Renal cortical epithelial cell (primary cell): ENCODE measurements around the gene ST3GAL3. TPM values are rescaled to one million over a fixed set of nuclear protein-coding genes. Genes with fewer than 3 reads are reported as not detected.
A peak's percentile ranks its signal among the peaks of the same experiment; 100 is the strongest.
"Not testable (repeated sequence)": the region's sequence is repeated elsewhere in the genome, so short reads cannot be mapped to it uniquely, and the experiment has no call there.

Source experiments
- DNase-seq: peaks from one replicate; pipeline ENCODE4 v3.0.0-alpha.2; 2011; ENCODE audit warnings: low read depth
- total RNA-seq: library from RNA; depleted of rRNA; stranded (reverse); fragments of >200 nt; gene quantifications from 2 replicates; pipeline ENCODE4 v1.2.3, GENCODE V29; 2014

ST3GAL3 gene
- total RNA-seq, 1 donor from 2014 or later = 16.5 TPM

DNA sequence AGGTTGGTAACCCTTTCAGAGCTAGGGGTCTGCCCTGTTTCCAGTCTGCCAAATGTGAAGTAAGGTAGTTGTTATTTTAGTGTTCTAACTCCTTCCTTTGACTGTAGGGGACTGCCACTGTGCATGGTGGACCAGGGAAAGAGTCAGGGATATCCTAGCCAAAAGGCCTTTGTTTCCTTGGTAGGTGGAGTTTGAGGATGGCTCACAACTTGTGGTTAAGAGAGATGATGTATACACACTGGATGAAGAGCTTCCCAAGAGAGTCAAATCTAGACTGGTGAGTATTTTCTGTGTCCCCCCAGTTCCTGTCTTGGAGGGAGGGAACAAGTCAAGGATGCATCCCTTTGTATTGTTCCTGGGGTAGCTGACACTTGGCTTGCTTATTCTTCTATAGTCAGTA lies 3.5 kb upstream of the ST3GAL3 start:
- no peak for DNase-seq

DNA sequence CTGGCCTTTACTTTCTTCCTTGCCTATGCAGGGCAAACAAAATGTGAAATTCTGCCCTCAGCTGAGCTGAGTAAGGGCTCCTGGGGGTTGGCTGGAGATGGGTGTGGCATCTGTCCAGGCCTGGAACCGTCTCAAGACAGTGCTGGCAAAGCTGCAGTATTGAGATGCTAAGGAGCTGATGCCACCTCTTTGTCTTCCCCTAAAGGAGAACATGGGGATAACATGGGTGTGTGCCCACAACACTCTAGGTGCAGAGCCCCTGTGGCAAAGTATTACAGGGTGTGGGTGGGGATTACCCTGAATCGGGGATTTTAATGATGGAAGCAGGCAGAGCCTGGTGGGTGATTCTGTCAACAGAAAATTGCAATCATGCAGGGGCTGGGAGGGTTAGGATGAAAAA lies 2.5 kb upstream of the ST3GAL3 start:
- DNase-seq = no peak

DNA sequence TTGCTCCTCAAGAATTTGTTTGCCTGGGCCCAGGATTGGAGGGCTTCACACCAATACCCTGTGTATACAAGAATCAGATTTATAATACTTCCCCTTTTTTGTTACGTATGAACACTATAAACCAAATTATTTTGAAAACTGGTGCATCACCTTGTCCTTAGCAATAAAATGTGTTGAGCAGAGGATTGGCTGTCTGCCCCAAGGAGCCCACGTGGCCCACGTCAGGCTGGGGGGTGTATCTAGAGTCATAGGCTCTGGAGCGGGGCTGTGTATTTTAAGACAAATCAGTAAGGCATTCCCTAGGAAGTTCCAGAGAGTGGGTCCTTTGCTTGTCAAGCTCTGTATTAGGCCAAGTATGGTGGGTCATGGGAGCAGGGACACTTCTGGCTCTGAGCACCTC lies 2.0 kb upstream of the ST3GAL3 start:
- DNase-seq = no peak

DNA sequence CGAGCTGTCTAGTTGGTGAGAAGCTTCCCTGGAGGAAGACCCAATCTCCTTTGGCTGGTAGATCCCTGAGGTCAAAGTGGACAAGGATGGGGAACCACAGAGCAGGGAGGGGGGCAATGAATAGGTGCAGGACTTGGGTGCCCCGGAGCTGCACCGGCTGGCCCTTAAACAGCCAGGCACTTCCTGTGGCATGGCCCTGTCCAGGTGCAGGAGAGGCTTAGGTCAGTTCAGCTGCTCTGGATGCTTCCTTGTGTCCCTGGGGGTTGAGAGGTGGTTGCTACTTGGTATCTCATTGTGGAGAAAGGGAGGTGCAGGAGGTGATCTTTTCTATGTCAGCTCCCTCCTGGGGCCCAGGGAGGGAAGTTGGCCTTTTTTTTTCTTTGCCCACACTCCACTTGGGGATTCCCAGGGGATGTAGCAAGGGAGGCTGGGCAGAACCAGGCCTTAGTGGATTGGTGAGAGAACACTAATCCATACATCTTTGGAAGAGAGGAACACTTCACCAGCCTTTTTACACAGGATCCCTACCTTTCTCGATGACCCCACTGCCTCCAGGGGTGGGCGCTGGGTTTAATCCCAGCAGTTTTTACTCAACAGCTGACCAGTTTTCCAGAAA lies 1.2 kb upstream of the ST3GAL3 start:
- DNase-seq = no peak

DNA sequence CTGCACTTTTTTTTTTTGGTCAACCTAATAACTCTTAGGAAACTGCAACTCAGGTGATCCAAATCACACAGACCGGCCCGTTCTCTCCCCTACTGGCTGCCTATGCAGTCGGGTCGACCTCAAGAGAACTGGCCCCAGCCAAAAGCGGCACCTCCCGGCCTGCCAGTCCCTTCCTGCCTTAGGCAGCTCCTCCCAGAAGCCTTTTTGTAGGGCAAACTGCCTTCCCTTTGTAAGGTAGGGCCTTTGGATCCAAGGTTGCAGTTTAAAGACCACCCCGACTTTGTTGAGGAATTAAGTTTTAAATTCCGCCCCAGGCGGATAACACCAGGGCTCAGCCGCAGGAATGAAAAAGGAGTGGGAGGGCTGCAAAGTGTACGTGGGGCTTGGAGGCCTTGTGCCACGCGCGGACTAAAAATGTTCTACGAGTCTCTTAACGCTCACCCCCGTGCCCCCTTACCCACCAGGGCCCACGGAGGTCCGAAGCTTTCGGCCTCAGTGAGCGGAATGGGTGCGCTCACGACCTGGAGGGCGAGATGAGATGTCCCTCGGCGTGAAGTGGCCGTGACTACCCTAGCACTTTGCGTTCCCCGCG lies 642 bp upstream of the ST3GAL3 start:
- DNase-seq = no peak

DNA sequence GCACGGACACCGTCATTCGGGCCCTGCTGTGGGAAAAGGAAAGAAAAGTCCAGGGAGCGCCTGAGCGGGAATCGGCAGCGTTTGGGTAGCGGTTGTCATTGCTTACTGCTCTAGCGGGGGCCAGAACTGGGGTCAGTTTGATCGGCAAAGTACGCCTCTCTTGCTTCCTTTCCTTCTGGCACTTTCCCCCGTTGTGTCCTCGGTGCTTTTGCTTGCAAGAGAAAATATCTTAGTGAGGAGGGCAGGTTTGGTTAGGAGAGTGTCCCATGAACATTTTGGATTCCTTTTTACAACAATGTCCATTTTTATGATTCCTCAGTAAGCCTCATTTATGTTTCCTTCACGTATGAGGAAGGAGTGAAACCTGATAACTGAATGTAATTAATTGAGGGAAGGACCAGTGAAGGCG lies 670 bp downstream of the ST3GAL3 start:
- no peak for DNase-seq

DNA sequence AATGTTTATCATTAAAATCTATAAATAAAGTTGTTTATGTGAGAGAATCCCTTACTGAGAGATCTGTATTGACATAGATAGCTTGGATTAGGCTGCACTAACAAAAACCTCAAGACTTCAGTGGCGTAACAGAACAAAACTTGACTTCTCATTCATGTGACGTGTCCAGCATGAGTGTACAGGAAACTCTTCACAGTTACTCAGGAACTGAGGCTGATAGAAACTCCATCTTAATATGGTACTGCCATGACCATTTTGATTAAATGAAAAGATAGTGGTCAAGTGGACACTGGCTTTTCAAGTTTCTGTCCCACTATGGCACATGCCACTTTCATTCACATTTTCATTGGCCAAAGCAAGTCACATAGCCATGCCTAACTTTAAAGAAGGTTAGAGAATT lies 3.7 kb downstream of the ST3GAL3 start:
- peak; percentile 50 for DNase-seq

DNA sequence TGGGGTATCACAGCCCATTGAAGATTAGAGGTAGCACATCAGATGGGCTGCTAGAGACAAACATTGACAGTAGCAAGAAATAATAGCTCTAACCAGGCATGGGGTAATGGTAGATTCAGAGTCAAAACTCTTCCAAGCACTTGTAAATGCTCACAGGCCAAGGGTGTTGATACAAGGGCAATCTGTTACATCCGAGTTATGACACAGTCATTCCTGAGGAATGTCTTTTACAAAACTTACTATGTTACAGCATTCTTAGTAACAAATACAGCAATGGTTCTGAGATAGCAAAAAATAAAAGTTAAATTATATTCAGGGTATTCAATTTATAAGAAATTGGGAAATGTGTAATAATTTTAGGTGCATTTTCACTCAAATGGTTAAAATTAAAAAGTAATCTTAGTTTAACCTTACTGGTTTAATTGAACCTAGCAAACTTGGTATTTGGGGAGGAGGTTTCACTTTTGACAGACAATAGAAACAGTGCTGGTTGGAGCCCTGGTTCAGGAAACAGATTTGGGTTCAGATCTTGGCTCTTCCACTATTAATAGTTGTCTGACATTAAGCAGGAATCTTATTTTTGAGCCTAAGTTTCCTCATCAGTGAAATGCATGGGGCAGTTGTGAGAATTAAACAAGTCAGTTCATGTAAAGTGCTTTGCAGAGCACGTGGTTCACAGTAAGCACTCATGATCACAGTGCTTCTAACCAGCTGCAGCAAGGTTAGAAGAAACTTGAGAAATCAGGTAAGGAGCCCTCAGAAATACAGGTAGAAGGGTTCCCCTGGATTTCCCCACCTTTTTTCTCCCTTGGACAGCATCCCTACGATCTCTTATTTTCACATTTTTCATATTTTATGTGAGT lies 4.4 kb downstream of the ST3GAL3 start:
- DNase-seq = peak; percentile 85

DNA sequence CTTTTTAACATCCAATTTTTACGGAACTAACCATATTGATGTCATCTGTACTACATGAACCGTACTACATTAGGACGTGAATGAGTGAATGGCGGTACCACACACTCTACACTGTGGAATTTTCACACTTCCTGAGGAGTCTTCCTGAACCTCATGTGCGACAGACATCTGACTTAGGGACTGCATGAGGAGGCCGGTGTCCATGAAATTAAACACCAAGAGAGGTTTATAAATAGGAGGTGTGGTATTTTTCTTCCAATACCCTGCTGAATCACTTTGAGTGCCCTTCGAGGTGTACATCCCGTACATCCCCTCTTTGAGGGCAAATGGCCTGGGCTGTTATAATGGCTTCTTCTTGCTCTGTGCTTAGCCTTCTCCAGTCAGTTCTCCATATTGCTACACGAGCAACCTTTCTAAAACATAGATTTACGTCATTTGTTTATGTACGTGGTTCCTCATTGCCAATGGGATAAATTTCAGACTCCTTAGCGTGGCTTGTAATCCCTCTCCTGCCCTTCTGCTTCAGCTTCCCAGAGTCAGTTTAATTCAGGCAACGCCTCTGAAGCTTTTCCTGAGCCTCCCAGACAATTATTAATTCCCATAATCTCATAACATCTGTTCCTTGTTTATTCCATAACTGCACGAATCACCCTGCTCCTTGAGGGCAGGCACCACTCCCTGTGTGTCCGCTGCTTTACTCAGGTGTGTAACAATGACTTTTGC lies 9.4 kb downstream of the ST3GAL3 start:
- no peak for DNase-seq

DNA sequence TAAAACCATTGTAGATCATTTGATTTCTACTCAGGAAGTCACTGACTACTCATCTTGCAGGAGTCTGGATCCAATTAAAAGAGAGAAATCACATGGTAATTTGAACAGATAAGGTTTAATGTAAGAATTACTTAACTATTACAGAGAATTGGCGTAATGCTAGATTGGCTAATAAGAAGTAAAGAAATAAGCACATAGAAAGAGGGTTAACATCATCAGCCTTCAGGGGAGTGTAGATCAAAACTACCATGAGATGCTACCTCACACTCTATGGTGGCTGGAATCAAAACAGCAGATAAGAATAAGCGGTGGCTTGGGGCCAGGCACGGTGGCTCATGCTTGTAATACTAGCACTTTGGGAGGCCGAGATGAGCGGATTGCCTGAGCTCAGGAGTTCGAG lies 11.7 kb downstream of the ST3GAL3 start:
- DNase-seq = no peak

DNA sequence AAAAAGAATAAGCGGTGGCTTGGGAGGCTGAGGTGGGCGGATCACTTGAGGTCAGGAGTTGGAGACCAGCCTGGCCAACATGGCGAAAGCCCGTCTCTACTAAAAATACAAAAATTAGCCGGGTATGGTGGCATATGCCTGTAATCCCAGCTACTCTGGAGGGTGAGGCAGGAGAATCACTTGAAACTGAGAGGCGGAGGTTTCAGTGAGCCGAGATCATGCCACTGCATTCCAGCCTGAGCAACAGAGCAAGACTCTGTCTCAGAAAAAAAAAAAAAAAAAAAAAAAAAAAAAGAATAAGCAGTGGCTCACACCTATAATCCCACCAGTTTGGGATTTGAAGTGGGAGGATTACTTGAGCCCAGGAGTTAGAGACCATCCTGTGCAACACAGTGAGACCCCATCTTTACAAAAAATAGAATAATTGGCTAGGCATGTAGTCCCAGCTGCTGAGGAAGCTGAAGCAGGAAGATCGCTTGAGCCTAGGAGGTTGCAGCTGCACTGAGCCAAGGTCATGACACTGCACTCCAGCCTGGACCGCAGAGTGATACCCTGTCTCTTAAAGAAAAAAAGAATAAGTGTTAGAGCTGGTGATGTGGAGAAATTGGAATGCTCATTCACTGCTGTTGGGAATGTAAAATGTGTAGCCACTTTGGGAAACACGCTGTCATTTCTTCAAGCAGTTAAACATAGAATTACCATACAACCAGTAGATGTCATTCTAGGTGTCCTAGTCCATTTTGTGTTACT lies 12.5 kb downstream of the ST3GAL3 start:
- not testable (repeated sequence) for DNase-seq

DNA sequence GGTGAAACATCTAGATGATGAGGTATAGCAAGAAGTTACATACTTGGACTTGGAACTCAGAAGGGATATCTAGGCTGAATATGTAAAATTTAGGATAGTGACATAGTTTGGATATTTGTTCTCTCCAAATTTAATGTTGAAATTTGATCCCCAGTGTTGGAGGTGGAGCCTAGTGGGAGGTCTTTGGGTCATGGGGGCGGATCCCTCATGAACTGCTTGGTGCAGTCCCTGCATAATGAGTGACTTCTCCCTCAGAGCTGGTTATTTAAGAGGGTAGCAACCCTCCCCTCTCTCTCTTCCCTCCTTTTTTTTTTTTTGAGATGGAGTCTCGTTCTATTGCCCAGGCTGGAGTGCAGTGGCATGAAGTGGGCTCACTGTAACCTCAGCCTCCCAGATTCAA lies 15.5 kb downstream of the ST3GAL3 start:
- DNase-seq = no peak

DNA sequence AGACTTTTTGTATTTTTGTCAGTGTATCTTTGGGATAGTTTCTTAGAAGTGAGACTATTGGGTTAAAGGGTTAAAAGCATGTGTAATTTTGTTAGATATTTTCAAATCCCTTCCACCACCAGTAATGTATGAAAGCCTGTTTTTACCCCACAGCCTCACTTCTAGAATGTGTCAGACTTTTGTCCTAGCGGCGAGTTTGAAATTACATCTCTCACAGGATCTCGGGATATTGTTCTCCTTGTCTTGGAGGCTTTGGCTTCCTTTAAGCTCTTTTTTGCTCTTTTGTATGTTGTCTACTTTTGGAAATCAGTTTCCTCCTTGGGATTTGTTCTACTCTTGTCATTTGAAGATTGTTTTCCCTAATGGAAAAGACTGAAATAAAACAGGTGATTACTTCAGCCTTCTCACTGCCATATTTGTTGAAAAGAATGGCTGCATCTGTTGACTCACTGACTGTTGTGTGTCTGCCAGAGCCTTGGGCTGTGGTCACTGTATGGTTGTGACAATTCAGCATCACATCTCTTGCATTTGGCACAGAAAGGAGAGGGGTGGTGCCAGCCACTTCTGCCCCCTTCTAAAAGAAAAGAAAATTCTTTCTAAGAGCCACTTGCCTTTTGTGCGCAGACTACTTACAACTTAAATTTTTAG lies 22.6 kb downstream of the ST3GAL3 start:
- DNase-seq = no peak

DNA sequence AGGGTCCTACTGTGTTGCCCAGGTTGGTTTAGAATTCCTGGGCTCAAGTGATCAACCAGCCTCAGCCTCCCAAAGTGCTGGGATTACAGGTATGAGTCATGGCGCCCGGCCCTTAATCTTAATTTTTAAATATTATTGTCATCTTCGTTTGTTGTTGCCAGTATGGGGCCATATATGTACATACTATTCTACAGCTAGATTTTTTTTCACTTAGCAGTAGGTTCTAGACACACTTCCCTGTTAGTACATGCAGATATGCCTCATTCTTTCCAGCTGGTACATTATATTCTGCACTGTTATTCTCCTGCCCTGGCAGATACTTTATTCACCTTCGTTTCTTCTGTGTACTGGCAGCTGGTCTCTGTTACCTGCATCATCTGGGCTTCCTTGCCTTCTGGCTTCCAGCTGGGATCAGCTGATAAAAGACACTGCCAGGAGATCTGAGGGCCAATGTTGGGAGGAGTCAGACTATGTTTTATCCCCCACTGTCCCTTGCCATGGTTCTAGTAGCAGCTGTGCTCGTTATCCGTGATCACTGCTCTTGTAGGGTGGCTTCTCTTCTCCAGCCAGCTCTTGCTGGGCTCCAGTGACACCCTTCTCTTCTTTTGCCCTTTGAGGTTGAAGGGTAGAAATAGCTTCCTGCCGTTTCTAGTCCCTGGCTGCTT lies 24.7 kb downstream of the ST3GAL3 start:
- no peak for DNase-seq

DNA sequence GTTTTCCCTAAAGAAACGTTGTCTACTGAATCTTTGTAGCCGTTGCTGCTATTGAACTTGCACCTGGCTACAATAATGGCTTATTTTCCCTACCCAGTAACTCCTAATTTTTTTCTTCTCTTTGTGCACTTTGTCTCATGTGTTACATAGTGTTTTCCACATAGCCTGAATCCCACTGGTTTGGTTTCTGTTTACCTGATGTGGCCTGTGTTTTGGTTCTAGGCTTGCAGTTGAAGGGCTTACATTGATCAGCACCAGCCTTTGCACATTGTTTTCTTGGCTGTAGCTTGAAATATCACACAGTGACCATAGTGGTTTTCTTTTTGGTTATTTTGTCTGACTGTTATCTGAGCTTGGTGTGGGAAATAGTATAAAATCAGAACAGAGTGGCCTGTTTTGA lies 29.5 kb downstream of the ST3GAL3 start:
- DNase-seq = no peak

DNA sequence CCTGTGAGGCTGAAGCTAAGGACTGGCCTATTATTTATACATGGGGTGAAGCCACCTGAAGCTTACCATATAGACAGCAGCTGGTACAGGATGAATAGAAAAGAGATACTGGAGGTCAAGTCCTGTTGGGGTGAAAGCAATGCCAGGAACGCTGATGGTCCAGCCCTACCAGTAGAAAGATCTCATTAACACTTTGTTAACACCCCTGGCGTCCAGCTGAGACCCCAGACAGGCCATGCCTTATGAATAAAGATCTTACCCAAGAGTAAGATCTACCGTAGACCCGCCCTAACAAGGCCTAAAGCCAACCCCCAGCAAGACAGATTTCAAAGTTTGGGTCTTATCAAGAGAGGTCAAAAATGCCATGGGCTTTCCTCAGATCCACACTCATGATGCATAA lies 34.7 kb downstream of the ST3GAL3 start:
- no peak for DNase-seq

DNA sequence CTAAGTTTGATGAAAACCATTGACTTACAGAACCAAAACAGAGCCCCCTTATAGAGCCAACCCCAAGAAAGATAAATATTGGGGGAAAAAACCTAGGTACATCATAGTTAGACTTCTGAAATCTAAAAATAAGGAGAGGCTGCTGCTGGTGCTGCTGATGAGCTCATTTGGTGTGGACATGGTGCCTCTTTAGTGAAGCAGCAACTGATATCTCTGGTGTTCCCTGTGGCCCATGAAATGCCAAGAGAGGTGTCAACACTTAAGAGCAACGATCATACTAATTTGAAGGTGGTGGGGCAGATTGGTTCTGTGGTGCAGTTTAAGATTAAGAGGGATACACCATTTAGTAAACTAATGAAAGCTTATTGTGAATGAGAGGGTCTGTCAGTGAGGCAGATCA lies 35.9 kb downstream of the ST3GAL3 start:
- DNase-seq = no peak

DNA sequence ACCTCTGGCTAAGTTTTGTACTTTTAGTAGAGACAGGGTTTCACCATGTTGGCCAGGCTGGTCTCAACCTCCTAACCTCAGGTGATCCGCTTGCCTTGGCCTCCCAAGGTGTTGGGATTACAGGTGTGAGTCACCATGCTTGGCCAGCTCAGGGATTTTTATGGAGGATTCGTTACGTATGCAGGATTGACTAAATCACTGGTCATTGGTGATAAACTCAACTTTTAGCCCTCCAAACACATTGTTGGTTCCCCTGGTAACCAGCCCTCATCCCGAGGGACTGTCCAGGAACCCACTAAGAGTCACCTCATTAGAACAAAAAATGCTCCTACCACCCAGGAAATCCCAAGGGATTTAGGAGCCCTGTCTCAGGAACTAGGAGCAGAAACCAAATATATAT lies 40.4 kb downstream of the ST3GAL3 start:
- DNase-seq = peak; percentile 3

DNA sequence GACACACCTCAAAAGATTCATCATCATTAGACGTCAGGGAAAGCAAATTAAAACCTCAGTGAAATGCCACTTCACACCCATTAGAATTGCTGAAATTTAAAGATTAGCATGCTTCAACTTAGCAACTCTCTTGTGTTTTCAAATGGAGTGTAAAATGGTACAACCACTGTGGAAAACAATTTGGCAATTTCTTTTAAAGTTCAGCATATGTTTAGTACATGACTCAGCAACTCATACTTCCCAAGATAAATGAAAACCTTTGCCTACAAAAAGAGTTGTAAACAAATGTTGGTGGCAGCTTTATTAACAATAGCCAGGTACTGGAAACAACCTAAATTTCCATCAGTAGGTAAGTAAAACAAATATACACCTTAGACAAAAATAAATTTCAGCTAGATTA lies 42.7 kb downstream of the ST3GAL3 start:
- peak; percentile 28 for DNase-seq

DNA sequence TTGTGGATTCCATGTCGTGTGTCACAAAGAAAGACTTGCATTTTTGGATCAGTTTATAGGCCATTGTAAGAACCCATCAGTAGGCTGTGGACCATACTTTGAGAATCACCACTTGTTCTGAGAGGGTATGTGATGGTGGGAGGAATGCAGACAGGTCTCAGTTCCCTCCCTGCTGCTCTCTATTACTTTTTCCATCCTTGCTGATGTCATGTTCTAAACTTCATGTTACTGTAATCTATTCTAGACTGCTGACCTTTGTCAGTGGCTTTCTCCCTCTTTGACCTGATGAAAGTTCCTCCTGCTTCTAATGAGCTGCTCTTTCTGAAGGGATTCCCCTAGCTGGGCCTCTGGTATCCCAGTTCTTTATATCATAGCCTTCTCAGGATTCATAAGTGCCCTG lies 46.1 kb downstream of the ST3GAL3 start:
- no peak for DNase-seq

DNA sequence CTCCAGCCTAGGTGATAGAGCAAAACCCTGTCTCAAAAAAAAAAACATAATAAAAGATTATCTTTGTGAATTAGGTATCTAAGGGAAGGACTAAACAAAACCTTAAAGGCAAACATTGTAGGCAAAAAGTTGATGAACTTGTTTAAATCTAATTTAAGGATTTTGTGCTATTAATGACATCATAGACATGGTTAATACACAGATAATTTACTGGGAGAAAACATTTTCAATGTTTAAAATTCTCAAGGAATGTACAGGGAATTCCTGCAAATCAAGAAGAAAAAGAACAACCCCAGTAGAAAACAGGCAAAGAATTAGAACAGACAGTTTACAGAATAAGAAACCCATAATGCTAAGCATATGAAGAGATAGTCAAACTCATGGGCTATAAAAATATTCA lies 47.6 kb downstream of the ST3GAL3 start:
- DNase-seq = no peak
